Liver (tissue), 9 donors: ENCODE data around the gene PRDX1. TPM values are rescaled to one million over a fixed set of nuclear protein-coding genes. Genes with fewer than 3 reads are reported as not detected.
"Not testable (repeated sequence)": the region's sequence is repeated elsewhere in the genome, so short reads cannot be mapped to it uniquely, and the experiment has no call there.

Experiments used
- DNase-seq: peaks from one replicate; pipeline ENCODE4 v3.0.0-alpha.2; 2017; ENCODE audit warnings: low spot score
- H3K27ac ChIP-seq, 2 donors: one replicate each; pipeline ENCODE4 v1.7.0; 2013; ENCODE audit warnings: inconsistent platforms in 2 of 2, low read length in 2 of 2, control low read depth in 1 of 2, low read depth in 1 of 2, mild to moderate bottlenecking in 1 of 2
- H3K27me3 ChIP-seq, 4 donors: one replicate each; pipeline versions ENCODE4 v1.6.1 to v1.7.0; 2013; ENCODE audit warnings: low read length in 3 of 4, inconsistent platforms in 1 of 4, mild to moderate bottlenecking in 1 of 4, moderate library complexity in 1 of 4; ENCODE audit not compliant: control insufficient read depth in 4 of 4, insufficient read depth in 4 of 4
- H3K36me3 ChIP-seq, 4 donors: one replicate each; pipeline versions ENCODE4 v1.6.1 to v1.7.0; 2013; ENCODE audit warnings: low read length in 3 of 4, mild to moderate bottlenecking in 3 of 4, low read depth in 1 of 4, moderate library complexity in 1 of 4; ENCODE audit not compliant: control insufficient read depth in 4 of 4, insufficient read depth in 3 of 4
- H3K4me1 ChIP-seq, 4 donors: one replicate each; pipeline versions ENCODE4 v1.6.1 to v1.7.0; 2013; ENCODE audit warnings: low read length in 3 of 4, mild to moderate bottlenecking in 3 of 4, moderate library complexity in 1 of 4; ENCODE audit not compliant: control insufficient read depth in 4 of 4, insufficient read depth in 4 of 4
- H3K4me3 ChIP-seq, 3 donors: one replicate each; pipeline versions ENCODE4 v1.6.1 to v1.7.0; 2013; ENCODE audit warnings: low read length in 3 of 3, control low read depth in 1 of 3, low read depth in 1 of 3, mild to moderate bottlenecking in 1 of 3
- H3K9ac ChIP-seq, 2 donors: one replicate each; pipeline ENCODE4 v1.7.0; 2013; ENCODE audit warnings: low read length in 2 of 2, mild to moderate bottlenecking in 2 of 2, moderate library complexity in 2 of 2, control low read depth in 1 of 2, low read depth in 1 of 2
- H3K9me3 ChIP-seq, 4 donors: one replicate each; pipeline versions ENCODE4 v1.6.1 to v1.7.0; 2013; ENCODE audit warnings: low read length in 3 of 4; ENCODE audit not compliant: control insufficient read depth in 4 of 4
- GABPA ChIP-seq, 2 donors: IDR thresholded peaks in 1 of 2; conservative IDR thresholded peaks in 1 of 2; 2 replicates each; pipeline ENCODE4 v1.6.1; 2016; ENCODE audit warnings: antibody characterized with exemption in 2 of 2, mild to moderate bottlenecking in 1 of 2, moderate library complexity in 1 of 2
- HNF4A ChIP-seq, 2 donors: conservative IDR thresholded peaks; 2 replicates each; pipeline ENCODE4 v1.6.1; 2016; ENCODE audit warnings: antibody characterized with exemption in 2 of 2, mild to moderate bottlenecking in 2 of 2
- HNF4G ChIP-seq: IDR thresholded peaks from 2 replicates; pipeline ENCODE4 v1.6.1; 2016; ENCODE audit warnings: antibody characterized with exemption
- RXRA ChIP-seq, 2 donors: IDR thresholded peaks; 2 replicates each; pipeline ENCODE4 v1.6.1; 2017 to 2018; ENCODE audit warnings: antibody characterized with exemption in 2 of 2, mild to moderate bottlenecking in 1 of 2
- SP1 ChIP-seq: IDR thresholded peaks from 2 replicates; pipeline ENCODE4 v1.6.1; 2018; ENCODE audit warnings: antibody characterized with exemption, mild to moderate bottlenecking
- TAF1 ChIP-seq: conservative IDR thresholded peaks from 2 replicates; pipeline ENCODE4 v1.6.1; 2016; ENCODE audit warnings: antibody characterized with exemption, mild to moderate bottlenecking
- YY1 ChIP-seq: IDR thresholded peaks from 2 replicates; pipeline ENCODE4 v1.6.1; 2016; ENCODE audit warnings: antibody characterized with exemption, mild to moderate bottlenecking
- WGBS: extraction: QIAGEN DNeasy Blood & Tissue Kit; methylation state at CpG from one replicate; pipeline ENCODE4 v1.1.7; 2013; 5-methylcytosine and 5-hydroxymethylcytosine counted together
- polyA plus RNA-seq, 2 donors: library from polyadenylated mRNA; stranded (reverse) in 1 of 2; unstranded in 1 of 2; fragments of 200-250 nt in 1 of 2; fragments of >200 nt in 1 of 2; fragmentation: Nextera tagmentation in 1 of 2; extraction: Ambion mirVana in 1 of 2; gene quantifications; one replicate each; pipeline versions ENCODE4 v1.2.1 to v1.2.3, GENCODE V29; 2013 to 2015
- total RNA-seq, 2 donors: library from RNA; depleted of rRNA; stranded (reverse); fragments of >200 nt; gene quantifications; one replicate each; pipeline ENCODE4 v1.2.3, GENCODE V29; 2014
- TF ChIP-seq, protein P1 (sequence below): IDR thresholded peaks from 2 replicates; pipeline ENCODE4 v1.6.1; 2016; ENCODE audit warnings: antibody characterized with exemption
- TF ChIP-seq, protein P2 (sequence below): fragments of 150-350 bp; IDR thresholded peaks from 2 replicates; pipeline ENCODE4 v1.5.1; 2017; ENCODE audit warnings: improper control_type of control experiment, low read depth, low read length; ENCODE audit not compliant: missing input control
- TF ChIP-seq, protein P3 (sequence below): IDR thresholded peaks from 2 replicates; pipeline ENCODE4 v1.6.1; 2016; ENCODE audit warnings: antibody characterized with exemption
- TF ChIP-seq, protein P4 (sequence below): IDR thresholded peaks from 2 replicates; pipeline ENCODE4 v1.6.1; 2016; ENCODE audit warnings: antibody characterized with exemption, mild to moderate bottlenecking
- donor health status: healthy.
- donor health status: healthy.
- donor health status: healthy.
- donor health status: healthy.
- donor health status: healthy.

Gene PRDX1
- total and polyA plus RNA-seq, 4 donors, result 270 to 623 (median 397) TPM

DNA sequence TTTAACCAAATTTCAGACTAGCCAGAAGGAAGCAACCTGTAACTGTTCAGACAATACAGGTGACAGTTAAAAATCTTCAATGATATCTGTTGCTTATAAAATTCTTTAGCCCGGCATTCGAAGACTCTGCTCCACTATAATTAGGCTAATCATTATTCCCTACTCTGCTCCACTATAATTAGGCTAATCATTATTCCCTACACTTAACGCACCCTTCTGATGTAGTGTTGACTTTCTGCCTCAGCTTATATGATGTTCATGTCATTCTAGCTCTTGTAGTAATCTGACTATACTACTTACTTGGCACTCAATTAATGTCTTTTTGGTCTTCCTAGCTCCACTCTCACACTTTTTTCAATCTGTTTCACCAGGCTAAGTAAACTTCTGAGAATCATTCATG is 44.0 kb downstream of the PRDX1 start:
- Histone ChIP-seq H3K4me1 (peaks cover 0 to 2% (median 0%) of the 10 kb centered on the region in 4 donors), H3K36me3 (no peaks in the 10 kb centered on the region), H3K27ac (no peak overlapping the region), H3K9ac (no peak overlapping the region), H3K27me3 (no peaks in the 10 kb centered on the region), H3K9me3 (no peaks in the 10 kb centered on the region), H3K4me3 (no peak overlapping the region)
- no peak for TF ChIP-seq HNF4G
- TF ChIP-seq SP1, result no peak
- TF ChIP-seq GABPA (IDR thresholded peaks at IDR 0.05 in 1 of 2, conservative IDR thresholded peaks at IDR 0.05 in 1 of 2), result no peak
- no peak for TF ChIP-seq YY1
- no peak for TF ChIP-seq TAF1
- TF ChIP-seq HNF4A (conservative IDR thresholded peaks at IDR 0.05), result no peak
- DNase-seq, result no peak
- WGBS, result 96% methylated on average over 3 of the region's 3 CpGs

DNA sequence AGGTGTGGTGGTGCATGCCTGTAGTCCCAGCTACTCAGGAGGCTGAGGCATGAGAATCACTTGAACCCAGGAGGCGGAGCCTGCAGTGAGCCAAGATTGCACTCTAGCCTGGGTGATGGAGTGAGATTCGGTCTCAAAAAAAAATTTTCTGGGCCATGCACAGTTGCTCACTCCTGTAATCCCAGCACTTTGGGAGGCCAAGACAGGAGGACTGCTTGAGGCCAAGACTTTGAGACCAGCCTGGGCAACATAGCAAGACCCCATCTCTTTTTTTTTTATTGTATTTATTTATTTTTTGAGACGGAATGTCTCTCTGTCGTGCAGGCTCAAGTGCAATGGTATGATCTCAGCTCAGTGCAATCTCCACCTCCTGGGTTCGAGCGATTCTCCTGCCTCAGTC is 47.5 kb downstream of the PRDX1 start:
- H3K36me3 ChIP-seq, H3K9me3 ChIP-seq, H3K27ac ChIP-seq, H3K27me3 ChIP-seq, H3K4me1 ChIP-seq, H3K9ac ChIP-seq, DNase-seq, H3K4me3 ChIP-seq: not testable (repeated sequence)
- 99% methylated on average over 6 of the region's 6 CpGs for WGBS

DNA sequence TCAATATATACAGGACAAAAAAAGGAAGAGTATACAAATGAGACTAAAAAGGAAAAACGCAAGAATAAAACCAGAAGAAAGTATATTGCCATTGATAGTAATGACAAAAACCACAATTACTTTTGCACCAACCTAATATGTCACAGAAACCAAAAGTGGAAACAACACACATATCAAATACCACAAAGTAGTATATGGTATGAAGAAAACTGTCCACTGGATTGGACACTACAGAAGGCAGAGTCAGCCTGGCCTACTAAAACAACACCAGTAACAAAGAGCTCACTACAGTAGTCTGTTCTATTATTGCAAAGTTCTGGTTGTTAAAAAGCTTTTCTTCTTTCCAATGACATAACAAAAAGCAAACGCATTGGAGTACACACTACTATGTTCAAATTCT is 48.4 kb downstream of the PRDX1 start:
- TF ChIP-seq, protein P1, sequence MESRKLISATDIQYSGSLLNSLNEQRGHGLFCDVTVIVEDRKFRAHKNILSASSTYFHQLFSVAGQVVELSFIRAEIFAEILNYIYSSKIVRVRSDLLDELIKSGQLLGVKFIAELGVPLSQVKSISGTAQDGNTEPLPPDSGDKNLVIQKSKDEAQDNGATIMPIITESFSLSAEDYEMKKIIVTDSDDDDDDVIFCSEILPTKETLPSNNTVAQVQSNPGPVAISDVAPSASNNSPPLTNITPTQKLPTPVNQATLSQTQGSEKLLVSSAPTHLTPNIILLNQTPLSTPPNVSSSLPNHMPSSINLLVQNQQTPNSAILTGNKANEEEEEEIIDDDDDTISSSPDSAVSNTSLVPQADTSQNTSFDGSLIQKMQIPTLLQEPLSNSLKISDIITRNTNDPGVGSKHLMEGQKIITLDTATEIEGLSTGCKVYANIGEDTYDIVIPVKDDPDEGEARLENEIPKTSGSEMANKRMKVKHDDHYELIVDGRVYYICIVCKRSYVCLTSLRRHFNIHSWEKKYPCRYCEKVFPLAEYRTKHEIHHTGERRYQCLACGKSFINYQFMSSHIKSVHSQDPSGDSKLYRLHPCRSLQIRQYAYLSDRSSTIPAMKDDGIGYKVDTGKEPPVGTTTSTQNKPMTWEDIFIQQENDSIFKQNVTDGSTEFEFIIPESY, result no peak
- no peak for TF ChIP-seq RXRA (IDR thresholded peaks at IDR 0.05)
- TF ChIP-seq, protein P2, sequence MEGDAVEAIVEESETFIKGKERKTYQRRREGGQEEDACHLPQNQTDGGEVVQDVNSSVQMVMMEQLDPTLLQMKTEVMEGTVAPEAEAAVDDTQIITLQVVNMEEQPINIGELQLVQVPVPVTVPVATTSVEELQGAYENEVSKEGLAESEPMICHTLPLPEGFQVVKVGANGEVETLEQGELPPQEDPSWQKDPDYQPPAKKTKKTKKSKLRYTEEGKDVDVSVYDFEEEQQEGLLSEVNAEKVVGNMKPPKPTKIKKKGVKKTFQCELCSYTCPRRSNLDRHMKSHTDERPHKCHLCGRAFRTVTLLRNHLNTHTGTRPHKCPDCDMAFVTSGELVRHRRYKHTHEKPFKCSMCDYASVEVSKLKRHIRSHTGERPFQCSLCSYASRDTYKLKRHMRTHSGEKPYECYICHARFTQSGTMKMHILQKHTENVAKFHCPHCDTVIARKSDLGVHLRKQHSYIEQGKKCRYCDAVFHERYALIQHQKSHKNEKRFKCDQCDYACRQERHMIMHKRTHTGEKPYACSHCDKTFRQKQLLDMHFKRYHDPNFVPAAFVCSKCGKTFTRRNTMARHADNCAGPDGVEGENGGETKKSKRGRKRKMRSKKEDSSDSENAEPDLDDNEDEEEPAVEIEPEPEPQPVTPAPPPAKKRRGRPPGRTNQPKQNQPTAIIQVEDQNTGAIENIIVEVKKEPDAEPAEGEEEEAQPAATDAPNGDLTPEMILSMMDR, result no peak
- TF ChIP-seq, protein P3, sequence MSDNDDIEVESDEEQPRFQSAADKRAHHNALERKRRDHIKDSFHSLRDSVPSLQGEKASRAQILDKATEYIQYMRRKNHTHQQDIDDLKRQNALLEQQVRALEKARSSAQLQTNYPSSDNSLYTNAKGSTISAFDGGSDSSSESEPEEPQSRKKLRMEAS, result no peak
- TF ChIP-seq, protein P4, sequence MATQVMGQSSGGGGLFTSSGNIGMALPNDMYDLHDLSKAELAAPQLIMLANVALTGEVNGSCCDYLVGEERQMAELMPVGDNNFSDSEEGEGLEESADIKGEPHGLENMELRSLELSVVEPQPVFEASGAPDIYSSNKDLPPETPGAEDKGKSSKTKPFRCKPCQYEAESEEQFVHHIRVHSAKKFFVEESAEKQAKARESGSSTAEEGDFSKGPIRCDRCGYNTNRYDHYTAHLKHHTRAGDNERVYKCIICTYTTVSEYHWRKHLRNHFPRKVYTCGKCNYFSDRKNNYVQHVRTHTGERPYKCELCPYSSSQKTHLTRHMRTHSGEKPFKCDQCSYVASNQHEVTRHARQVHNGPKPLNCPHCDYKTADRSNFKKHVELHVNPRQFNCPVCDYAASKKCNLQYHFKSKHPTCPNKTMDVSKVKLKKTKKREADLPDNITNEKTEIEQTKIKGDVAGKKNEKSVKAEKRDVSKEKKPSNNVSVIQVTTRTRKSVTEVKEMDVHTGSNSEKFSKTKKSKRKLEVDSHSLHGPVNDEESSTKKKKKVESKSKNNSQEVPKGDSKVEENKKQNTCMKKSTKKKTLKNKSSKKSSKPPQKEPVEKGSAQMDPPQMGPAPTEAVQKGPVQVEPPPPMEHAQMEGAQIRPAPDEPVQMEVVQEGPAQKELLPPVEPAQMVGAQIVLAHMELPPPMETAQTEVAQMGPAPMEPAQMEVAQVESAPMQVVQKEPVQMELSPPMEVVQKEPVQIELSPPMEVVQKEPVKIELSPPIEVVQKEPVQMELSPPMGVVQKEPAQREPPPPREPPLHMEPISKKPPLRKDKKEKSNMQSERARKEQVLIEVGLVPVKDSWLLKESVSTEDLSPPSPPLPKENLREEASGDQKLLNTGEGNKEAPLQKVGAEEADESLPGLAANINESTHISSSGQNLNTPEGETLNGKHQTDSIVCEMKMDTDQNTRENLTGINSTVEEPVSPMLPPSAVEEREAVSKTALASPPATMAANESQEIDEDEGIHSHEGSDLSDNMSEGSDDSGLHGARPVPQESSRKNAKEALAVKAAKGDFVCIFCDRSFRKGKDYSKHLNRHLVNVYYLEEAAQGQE, result no peak
- H3K9ac ChIP-seq, result no peak overlapping the region
- DNase-seq, result no peak
- H3K36me3 ChIP-seq, result no peaks in the 10 kb centered on the region
- H3K27me3 ChIP-seq, result no peaks in the 10 kb centered on the region
- no peak overlapping the region for H3K4me3 ChIP-seq
- no peak overlapping the region for H3K27ac ChIP-seq
- H3K9me3 ChIP-seq, result no peaks in the 10 kb centered on the region
- no peaks in the 10 kb centered on the region for H3K4me1 ChIP-seq
- 92% methylated on average over 2 of the region's 2 CpGs for WGBS
